ENCODE data around the gene MYH6. TPM values are rescaled to one million over a fixed set of nuclear protein-coding genes. Genes with fewer than 3 reads are reported as not detected.
A peak's percentile ranks its signal among the peaks of the same experiment; 100 is the strongest.

The MYH6 gene
- total and polyA plus RNA-seq, 2 donors (not counting 1 experiment from before 2014, with no cell fraction given): not detected

- Histone ChIP-seq H3K36me3 (replicated peaks in 1 of 2; ENCODE audit: control extremely low read depth in 1 of 2, control insufficient read depth in 1 of 2, extremely low read depth in 1 of 2, insufficient read depth in 2 of 2, low read length in 1 of 2) (no peaks in the 10 kb centered on the region), H3K9ac (ENCODE audit: low read length) (no peak overlapping the region), H3K27ac (ENCODE audit: low read length in 2 of 2) (no peak overlapping the region), H4K20me1 (ENCODE audit: control insufficient read depth, insufficient read depth, low read length, poor library complexity, severe bottlenecking) (no peaks in the 10 kb centered on the region), H3K9me3 (ENCODE audit: control extremely low read depth in 1 of 3, control insufficient read depth in 2 of 3, insufficient read depth in 1 of 3, low read length in 2 of 3) (no peaks in the 10 kb centered on the region), H3K4me3 (ENCODE audit: control extremely low read depth in 1 of 5, extremely low read depth in 1 of 5, insufficient read depth in 1 of 5, low read depth in 2 of 5, low read length in 4 of 5) (no peak overlapping the region), H3K4me2 (replicated peaks; ENCODE audit: low read depth, low read length, poor library complexity, severe bottlenecking) (no peak overlapping the region), H2AFZ (ENCODE audit: insufficient read depth, low read depth, low read length, poor library complexity, severe bottlenecking) (no peak overlapping the region), H3K79me2 (ENCODE audit: control insufficient read depth, insufficient read depth, low read length) (no peaks in the 10 kb centered on the region), H3K27me3 (replicated peaks in 1 of 4; ENCODE audit: control extremely low read depth in 1 of 4, control insufficient read depth in 3 of 4, insufficient read depth in 4 of 4, low read length in 3 of 4) (peaks cover 0 to 16% (median 0%) of the 10 kb centered on the region in 4 experiments), H3K4me1 (ENCODE audit: control insufficient read depth in 2 of 2, insufficient read depth in 2 of 2, low read length in 2 of 2) (no peaks in the 10 kb centered on the region)
- ATAC-seq (ENCODE audit: low read depth) (peak; percentile 87), DNase-seq (peak; percentile 74)
- no peak for TF ChIP-seq EZH2 (IDR thresholded peaks at IDR 0.05; ENCODE audit: borderline replicate concordance, insufficient read depth, low read depth, low read length, poor library complexity, severe bottlenecking)
- peak; percentile 91 for TF ChIP-seq CTCF (IDR thresholded peaks at IDR 0.05)
- Mint-ChIP-seq H3K9me3 (ENCODE audit: insufficient read depth) (no peaks in the 10 kb centered on the region), H3K4me1 (no peaks in the 10 kb centered on the region), H3K27me3 (peaks cover 25% of the 10 kb centered on the region), H3K27ac (no peak overlapping the region), H3K4me3 (no peak overlapping the region)
- 27% methylated on average over 9 of the region's 12 CpGs for WGBS (ENCODE audit: insufficient coverage)
- intact Hi-C loops (cut with micrococcal nuclease): loop anchor here (1.0 kb wide), 1 partner anchor 259 kb away; no protein-coding TSS in a partner anchor
- CTCF ChIA-PET: interaction anchor here (0.7 to 8.7 kb wide), 34 partner anchors 9 to 823 kb away, joined by 3 to 129 read pairs (median 4); partner anchors contain the start of genes PABPN1 and SLC22A17
- POLR2A ChIA-PET: no interaction called here
These were observed 28.5 kb downstream of the MYH6 start for GRCh38 chr14:23379366-23380196.
